ENCODE data around the gene NUP62.

DNA sequence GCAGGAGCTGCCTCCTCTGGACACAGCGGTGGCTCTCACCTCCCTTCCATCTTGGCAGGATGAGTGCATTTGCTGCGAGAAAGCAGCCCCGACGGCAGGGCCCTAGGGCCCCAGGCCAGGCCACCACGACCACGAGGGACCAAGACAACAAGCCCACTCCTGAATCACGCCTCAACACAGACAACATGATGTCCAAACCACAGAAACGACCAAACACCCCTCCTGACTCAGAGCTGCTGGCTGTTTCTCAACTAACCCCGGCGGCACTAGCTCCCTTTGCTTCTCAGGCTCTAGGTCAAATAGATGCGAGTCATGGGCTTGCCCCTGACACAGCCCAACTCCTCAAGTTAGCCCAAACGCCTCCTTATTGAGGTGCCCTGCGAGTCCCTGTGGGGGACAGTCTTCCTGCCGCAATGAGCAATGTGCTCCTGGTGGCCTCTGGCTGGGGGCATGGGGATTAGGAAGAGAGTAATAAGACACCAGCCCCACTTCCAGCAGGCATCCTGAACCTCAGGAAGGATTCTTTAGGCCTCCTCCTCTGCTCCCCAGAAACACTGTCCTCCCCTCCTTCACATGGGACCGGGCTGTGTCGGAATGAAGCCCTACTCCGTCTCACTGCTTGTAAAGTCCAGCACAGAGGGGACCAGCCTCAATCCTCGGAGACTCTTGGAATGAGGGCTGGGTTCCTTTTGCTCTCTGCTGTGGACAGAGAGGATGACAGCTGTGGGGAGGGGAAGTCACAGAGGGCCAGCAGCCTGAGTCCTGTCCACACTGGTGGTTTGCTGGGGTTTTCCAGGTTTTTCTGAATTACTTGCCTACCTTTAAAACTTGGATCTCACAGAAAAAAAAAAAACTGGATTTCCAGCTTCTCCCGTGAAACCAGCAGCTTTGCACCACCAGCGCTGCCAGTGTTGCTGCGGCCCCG lies 7.2 kb downstream of the NUP62 start:
- TF ChIP-seq GATA2 (IDR thresholded peaks at IDR 0.05; ENCODE audit: low read depth, low read length) (no peak), GATA3 (IDR thresholded peaks at IDR 0.05; ENCODE audit: low read depth, low read length) (no peak)
